GM23248 (cell line): Measurements from ENCODE around the gene DAPK1.

Experiments used
- EZH2 ChIP-seq: fragments of 200-600 bp; sonication (generic); IDR thresholded peaks from 2 replicates; pipeline ENCODE4 v1.6.1; 2018; ENCODE audit warnings: antibody characterized with exemption, mild to moderate bottlenecking; ENCODE audit not compliant: insufficient read depth, poor library complexity, severe bottlenecking
- EZH2phosphoT487 ChIP-seq: fragments of 200-600 bp; sonication (generic); IDR thresholded peaks from 2 replicates; pipeline ENCODE4 v1.6.1; 2018; ENCODE audit warnings: antibody characterized with exemption, moderate library complexity, mild to moderate bottlenecking, low read depth; ENCODE audit not compliant: insufficient read depth

DNA sequence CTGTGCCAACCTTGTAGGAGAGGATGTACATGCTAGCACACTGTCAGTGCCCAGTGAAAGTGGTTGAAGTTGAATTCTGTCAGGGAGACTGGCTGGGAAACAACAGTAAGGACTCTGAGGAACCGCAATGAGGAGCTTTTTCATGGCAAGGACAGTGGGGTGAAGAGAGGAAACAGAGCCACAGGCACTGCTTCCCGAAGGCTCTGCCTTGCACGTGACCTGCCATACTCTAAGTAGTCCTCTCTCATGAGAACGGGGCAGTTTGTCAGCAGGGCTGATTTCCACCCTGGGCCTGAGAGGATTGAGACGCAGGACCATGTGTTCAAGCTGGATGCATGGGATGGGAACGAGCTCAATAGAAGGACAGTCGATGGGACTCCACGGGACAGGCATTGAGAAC, 121.7 kb downstream of the DAPK1 start:
- TF ChIP-seq EZH2phosphoT487 (no peak), EZH2 (no peak)
